C4-2B (cell line): ENCODE results near the gene GLRB.

ENCODE experiments used
- ZFX ChIP-seq: fragments of 450-650 bp; IDR thresholded peaks from 2 replicates; pipeline ENCODE4 v1.6.1; 2017
- TF ChIP-seq, protein P1 (sequence below): fragments of 450-650 bp; conservative IDR thresholded peaks from 2 replicates; pipeline ENCODE4 v1.5.1; 2017; ENCODE audit warnings: mild to moderate bottlenecking

DNA sequence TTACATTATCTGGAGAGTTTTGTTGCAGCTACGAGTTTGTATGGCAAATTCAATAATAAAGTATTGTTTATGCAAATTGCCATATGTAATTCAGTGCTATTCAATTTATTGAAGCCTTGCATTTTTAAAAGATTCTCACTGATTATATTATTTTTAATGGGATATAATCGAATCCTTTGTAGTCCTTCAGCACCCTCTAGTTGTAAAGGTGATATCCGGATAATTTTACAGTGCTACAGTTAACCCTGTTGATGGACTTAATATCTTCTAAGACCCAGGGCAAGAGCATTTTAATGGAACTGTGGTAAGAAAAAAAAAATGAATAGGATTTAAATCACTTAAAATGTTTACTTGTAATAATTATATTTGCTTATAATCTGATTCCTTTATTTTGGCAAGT lies 96.1 kb downstream of the GLRB start:
- TF ChIP-seq, protein P1, sequence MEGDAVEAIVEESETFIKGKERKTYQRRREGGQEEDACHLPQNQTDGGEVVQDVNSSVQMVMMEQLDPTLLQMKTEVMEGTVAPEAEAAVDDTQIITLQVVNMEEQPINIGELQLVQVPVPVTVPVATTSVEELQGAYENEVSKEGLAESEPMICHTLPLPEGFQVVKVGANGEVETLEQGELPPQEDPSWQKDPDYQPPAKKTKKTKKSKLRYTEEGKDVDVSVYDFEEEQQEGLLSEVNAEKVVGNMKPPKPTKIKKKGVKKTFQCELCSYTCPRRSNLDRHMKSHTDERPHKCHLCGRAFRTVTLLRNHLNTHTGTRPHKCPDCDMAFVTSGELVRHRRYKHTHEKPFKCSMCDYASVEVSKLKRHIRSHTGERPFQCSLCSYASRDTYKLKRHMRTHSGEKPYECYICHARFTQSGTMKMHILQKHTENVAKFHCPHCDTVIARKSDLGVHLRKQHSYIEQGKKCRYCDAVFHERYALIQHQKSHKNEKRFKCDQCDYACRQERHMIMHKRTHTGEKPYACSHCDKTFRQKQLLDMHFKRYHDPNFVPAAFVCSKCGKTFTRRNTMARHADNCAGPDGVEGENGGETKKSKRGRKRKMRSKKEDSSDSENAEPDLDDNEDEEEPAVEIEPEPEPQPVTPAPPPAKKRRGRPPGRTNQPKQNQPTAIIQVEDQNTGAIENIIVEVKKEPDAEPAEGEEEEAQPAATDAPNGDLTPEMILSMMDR, result peak; percentile 37
- no peak for TF ChIP-seq ZFX
